ENCODE data around the gene SPATA13. TPM values are rescaled to one million over a fixed set of nuclear protein-coding genes. Genes with fewer than 3 reads are reported as not detected.

Gene SPATA13
- total and polyA plus RNA-seq, 8 donors = 3.6 to 156 (median 48.6) TPM

DNA sequence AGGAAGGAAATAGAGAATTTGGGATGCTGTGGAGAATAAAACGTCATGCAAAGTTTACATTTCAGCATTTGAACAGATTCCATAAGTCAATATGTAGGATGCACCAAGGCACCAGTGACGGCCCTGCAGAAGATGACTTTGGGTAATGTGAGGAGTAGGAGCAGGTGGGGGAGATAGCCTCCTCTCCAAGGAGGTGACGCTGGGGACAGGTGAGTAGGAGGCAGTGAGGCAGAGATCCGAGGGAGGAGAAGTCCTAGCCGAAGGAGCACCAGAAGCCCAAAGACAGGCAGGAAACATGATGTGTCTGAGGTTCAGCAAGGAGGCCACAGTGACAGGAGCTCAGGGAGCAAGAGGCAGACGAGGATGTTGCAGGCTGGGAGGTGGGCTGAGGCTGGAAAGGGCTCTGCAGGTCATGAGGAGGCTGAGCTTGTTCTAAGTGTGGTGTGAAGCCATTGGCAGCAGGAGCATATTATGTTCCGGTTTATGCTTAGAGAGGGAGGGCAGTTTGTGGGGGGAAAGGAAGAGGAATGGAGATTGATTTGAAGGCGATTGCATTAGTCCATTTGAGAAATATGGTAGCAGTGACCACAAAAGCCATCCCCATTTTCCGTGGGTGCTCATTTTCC is 93.1 kb downstream of the SPATA13 start:
- Histone ChIP-seq H3K4me3 (peak overlapping the region in 2 of 4 donors; percentile 3 to 8), H3K9me3 (no peaks in the 10 kb centered on the region), H3K27ac (peak overlapping the region in 3 of 5 donors; percentile 16 to 68 (median 61)), H3K4me1 (peaks cover 0 to 9% (median 1%) of the 10 kb centered on the region in 4 donors), H3K27me3 (no peaks in the 10 kb centered on the region), H3K36me3 (peaks cover 6 to 67% (median 59%) of the 10 kb centered on the region in 4 donors)
- intact Hi-C loops (cut with DNase I; ENCODE audit: low total_unique reads) = no loop called here
- no peak for TF ChIP-seq POLR2AphosphoS5 (IDR thresholded peaks at IDR 0.05)
- TF ChIP-seq CTCF (IDR thresholded peaks at IDR 0.05) = no peak
- TF ChIP-seq POLR2A (IDR thresholded peaks at IDR 0.05) = no peak
- no peak for TF ChIP-seq EP300 (IDR thresholded peaks at IDR 0.05)
- no peak for DNase-seq
- WGBS, 5 donors = 77 to 82% (median 79%) methylated on average over 9 of the region's 9 CpGs

DNA sequence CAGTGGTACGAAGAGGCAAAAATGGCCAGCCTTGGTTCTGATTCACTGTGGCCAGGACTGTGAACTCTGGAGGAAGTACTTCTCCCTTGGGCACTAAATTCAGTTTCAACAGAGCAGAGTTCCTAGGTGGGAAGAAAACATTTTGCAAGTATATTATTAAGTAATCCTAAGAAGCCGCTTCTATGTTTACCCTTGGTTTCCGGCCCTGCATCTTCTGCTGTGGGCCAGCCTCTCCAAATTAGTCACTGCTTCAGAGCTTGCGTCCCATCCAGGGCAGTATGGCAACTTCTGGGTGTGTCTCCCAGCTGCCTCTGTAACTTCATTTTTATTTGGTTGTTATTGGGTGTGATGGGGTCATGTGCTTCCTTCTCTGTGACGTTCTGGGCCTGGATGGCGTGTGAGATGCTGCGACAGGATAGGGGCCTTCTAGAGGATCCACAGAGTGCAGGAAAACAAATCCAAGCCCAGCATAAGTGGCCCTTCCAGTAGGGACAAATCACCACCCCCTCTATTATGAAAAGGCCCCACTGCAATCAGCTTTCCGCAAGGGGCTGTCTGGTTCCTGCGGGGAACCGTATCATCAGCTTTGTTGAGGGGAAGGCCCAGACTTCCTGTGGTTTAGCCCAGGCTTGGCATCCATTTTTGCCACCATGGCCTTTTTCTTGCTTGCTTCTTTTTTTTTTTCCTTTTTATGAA is 93.8 kb downstream of the SPATA13 start:
- intact Hi-C loops (cut with DNase I; ENCODE audit: low total_unique reads) = no loop called here
- Histone ChIP-seq H3K36me3 (peaks cover 6 to 68% (median 58%) of the 10 kb centered on the region in 4 donors), H3K4me1 (peaks cover 0 to 9% (median 1%) of the 10 kb centered on the region in 4 donors), H3K4me3 (peak overlapping the region in 2 of 4 donors; percentile 3 to 8), H3K27me3 (no peaks in the 10 kb centered on the region), H3K27ac (peak overlapping the region in 3 of 5 donors; percentile 20 to 68 (median 61)), H3K9me3 (no peaks in the 10 kb centered on the region)
- no peak for TF ChIP-seq POLR2AphosphoS5 (IDR thresholded peaks at IDR 0.05)
- no peak for TF ChIP-seq CTCF (IDR thresholded peaks at IDR 0.05)
- no peak for TF ChIP-seq EP300 (IDR thresholded peaks at IDR 0.05)
- TF ChIP-seq POLR2A (IDR thresholded peaks at IDR 0.05) = no peak
- 70 to 87% (median 81%) methylated on average over 10 of the region's 10 CpGs for WGBS, 5 donors
- no peak for DNase-seq

DNA sequence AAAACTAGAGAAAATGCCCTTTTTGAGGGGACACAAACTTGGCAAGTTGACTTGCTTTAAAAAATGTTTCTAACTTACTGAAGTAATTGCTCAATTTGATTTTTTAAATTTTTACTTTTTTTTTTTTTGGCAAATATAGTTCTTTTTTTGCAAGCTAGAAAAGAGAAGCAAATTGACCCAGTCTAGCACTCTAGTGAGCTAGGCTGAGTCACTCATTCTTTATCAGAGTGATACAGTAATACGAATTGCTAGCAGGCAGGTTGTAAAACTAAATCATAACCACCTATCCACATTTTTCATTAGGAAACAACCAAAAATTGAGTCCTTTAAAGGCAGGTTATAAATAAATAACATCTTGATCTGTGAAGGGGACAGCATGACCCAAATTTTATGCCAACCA is 97.0 kb downstream of the SPATA13 start:
- Histone ChIP-seq H3K27ac (no peak overlapping the region), H3K4me3 (no peak overlapping the region), H3K27me3 (no peaks in the 10 kb centered on the region), H3K36me3 (peaks cover 0 to 45% (median 38%) of the 10 kb centered on the region in 4 donors), H3K9me3 (no peaks in the 10 kb centered on the region), H3K4me1 (peaks cover 0 to 9% (median 1%) of the 10 kb centered on the region in 4 donors)
- intact Hi-C loops (cut with DNase I; ENCODE audit: low total_unique reads) = no loop called here
- TF ChIP-seq POLR2AphosphoS5 (IDR thresholded peaks at IDR 0.05) (no peak), CTCF (IDR thresholded peaks at IDR 0.05) (no peak), POLR2A (IDR thresholded peaks at IDR 0.05) (no peak), EP300 (IDR thresholded peaks at IDR 0.05) (no peak)
- no peak for DNase-seq
- 64 to 83% (median 80%) methylated on average over 1 of the region's 1 CpG for WGBS, 5 donors

- peak in 1 of 2 donors; percentile 49 for DNase-seq
- intact Hi-C loops (cut with DNase I; ENCODE audit: low total_unique reads) = no loop called here
- H3K36me3 ChIP-seq = peaks cover 0 to 20% (median 8%) of the 10 kb centered on the region in 4 donors
- no peaks in the 10 kb centered on the region for H3K9me3 ChIP-seq
- TF ChIP-seq POLR2AphosphoS5 (IDR thresholded peaks at IDR 0.05) (no peak), EP300 (IDR thresholded peaks at IDR 0.05) (no peak), POLR2A (IDR thresholded peaks at IDR 0.05) (no peak)
- WGBS, 5 donors = 69 to 71% (median 71%) methylated on average over 3 of the region's 3 CpGs
- no peak overlapping the region for H3K4me3 ChIP-seq
- H3K27ac ChIP-seq = no peak overlapping the region
- peaks cover 5 to 18% (median 12%) of the 10 kb centered on the region in 4 donors for H3K4me1 ChIP-seq
- H3K27me3 ChIP-seq = no peaks in the 10 kb centered on the region
Observed at GRCh38 chr13:24261566-24261965, 101.0 kb downstream of the SPATA13 start.

All from stomach (tissue), 9 donors.